Retinal pigment epithelial cell (primary cell): ENCODE results near the gene BICDL1.

Experiments used
- DNase-seq: peaks from one replicate; pipeline ENCODE4 v3.0.0-alpha.2; 2010; ENCODE audit warnings: low read depth
- H3K4me3 ChIP-seq: 2 replicates; pipeline ENCODE4 v1.5.1; 2011; ENCODE audit warnings: mild to moderate bottlenecking, low read length, control low read depth, moderate library complexity
- TF ChIP-seq, protein P1 (sequence below): conservative IDR thresholded peaks from 2 replicates; pipeline ENCODE4 v1.5.1; 2011; ENCODE audit warnings: low read depth, low read length, control low read depth, inconsistent platforms

BICDL1 gene

DNA sequence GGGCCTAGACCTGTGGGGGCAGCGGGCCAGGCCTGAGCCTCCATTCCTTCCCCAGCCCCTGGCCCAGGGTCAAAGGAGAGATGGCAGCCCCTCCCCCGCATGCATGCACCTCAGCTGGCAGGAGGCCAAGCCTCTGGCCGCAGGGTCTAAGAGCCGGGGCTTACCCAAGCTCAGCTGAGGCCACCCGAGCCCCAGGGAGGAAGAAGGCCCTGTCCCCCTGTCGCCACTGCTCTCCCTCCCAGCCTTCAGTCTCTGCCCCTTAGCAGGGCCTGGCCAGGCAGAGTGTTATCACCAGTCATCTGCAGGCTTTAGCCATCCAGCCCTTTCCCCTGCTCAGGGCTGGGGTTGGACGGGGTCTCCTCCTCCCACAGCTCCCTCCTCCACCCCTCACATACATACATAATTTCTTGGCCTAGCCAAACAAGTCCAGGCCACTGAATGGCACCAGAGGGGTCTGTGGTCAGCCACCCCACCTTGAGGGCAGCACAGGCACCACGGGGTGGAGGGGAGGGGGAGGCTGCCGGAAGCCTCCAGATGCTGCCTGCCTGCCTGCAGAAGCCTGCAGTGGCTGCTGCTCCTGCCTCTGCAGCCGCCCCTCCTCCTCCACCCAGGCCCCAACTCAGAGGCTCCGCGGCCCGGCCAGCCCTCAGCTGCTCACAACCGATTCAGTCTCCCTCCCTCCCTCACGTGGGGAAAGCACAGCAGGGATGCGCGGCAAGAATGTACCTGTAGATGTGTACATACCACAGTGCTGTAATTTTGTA is 104.7 kb downstream of the BICDL1 start:
- H3K4me3 ChIP-seq, result no peak overlapping the region
- TF ChIP-seq, protein P1, sequence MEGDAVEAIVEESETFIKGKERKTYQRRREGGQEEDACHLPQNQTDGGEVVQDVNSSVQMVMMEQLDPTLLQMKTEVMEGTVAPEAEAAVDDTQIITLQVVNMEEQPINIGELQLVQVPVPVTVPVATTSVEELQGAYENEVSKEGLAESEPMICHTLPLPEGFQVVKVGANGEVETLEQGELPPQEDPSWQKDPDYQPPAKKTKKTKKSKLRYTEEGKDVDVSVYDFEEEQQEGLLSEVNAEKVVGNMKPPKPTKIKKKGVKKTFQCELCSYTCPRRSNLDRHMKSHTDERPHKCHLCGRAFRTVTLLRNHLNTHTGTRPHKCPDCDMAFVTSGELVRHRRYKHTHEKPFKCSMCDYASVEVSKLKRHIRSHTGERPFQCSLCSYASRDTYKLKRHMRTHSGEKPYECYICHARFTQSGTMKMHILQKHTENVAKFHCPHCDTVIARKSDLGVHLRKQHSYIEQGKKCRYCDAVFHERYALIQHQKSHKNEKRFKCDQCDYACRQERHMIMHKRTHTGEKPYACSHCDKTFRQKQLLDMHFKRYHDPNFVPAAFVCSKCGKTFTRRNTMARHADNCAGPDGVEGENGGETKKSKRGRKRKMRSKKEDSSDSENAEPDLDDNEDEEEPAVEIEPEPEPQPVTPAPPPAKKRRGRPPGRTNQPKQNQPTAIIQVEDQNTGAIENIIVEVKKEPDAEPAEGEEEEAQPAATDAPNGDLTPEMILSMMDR, result no peak
- no peak for DNase-seq

DNA sequence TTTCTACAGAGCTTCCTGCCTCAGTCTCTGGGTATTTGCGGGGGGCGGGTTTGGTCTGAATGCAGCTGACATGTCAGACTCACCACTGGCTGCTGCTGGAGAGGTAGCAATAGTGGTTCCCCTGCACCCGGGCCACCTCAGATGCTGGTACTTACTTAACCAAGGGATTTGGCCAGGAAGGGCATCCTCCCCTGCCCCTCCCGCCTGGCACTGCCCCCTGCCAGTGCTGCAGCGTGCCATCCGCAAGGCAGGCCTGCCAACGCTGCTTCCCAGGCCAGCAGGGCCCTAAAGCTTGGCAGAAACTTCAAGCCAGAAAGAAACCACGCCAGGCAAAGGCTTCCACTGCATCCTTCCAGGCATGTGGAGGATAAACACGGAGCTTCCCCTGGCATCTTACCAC is 105.4 kb downstream of the BICDL1 start:
- no peak overlapping the region for H3K4me3 ChIP-seq
- no peak for DNase-seq
- TF ChIP-seq, protein P1, result no peak

DNA sequence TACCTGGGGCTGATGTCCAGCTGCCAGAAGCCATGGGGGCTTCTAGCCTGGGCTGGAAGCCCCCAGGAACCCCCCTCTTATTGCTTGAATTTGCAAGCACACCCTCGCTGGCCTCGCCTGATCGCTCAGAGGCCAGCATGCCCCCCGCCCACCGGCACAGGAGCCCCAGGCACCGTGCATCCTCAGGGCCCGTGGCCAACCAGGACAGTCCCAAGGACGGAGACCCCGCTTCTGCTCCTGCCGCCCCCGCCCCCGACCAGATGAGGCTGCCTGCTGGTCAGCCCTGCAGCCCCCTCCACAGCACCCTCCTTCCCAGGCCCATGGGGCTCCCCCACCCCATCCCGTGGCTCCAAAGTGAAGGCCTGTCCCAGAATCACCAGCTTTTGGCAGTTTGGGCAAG is 106.3 kb downstream of the BICDL1 start:
- no peak overlapping the region for H3K4me3 ChIP-seq
- TF ChIP-seq, protein P1, result no peak
- no peak for DNase-seq

DNA sequence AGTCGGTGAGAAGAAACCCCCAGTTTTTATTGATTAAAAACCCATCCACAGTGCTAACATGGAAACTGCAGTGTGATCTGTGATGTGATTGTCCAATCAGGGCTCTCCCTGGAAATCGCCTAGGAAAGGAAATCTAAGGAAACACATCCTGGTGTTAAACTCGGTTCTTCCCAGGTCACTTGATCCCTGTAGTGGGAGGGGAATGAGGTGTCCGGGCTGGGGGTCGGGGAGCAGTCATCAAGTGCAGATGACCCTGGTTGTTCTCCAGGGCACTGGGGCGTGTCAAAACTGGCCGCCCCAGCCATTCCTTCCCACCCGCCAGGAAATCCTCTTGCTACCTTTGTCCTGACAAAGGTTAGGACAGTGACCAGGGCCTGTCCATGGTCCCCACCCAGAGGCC is 106.7 kb downstream of the BICDL1 start:
- TF ChIP-seq, protein P1, result no peak
- H3K4me3 ChIP-seq, result no peak overlapping the region
- DNase-seq, result no peak

DNA sequence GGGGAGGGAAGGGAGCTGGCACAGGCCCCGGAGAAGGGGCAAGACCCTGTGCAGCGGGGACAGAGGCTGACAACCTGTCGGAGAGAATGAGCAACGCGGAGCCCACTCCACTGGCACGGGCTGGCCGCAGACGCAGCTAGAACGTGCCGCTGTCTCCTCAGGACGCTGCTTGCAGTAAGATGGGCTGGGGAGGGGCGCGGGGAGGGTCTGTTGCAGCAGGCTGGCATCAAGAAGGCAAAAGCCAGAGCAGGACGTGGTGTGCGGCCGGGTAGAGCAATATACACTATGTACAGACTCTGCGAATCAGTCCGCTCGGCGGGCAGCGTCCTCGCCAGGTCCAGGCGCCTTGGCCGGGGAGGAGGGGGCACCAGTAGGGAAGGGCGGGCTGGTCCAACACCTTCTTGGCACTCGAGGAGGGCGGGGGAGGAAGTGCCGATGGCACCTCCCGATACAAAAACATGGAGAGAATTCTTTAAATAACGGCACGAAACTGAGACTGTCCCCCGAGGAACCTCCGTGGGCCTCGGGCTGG is 107.7 kb downstream of the BICDL1 start:
- no peak overlapping the region for H3K4me3 ChIP-seq
- no peak for DNase-seq
- TF ChIP-seq, protein P1, result no peak

DNA sequence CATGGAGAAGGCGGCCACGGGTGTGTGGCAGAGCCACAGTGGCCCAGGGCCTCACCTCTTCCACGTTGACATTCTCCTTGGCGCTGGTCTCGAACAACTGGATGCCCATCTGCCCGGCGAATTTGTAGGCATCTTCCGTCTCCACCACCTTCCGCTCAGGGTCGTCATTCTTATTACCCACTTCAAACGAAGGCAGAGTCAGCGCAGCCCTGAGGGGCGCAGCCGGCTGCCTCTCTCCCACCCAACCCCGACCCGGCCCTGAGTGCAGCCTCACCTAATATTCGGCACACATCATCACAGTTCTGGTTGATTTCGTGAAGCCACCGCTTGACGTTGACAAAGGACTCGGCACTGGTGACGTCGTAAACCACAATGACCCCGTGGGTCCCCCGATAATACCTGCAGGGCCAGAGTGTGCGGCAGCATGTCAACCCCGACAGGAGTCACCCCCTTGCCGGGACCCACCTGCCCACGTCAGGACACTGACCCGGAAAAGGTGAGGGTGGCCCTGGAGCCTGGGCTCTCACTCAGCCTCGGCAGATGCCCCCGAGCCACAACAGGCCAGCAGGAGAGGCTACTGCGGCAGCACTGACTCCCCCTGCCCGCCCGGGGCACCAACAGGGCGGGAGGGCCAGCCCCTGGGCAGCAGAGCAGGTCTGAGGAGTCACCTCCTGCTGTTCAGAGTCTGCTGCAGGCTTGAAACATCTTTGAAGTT is 109.9 kb downstream of the BICDL1 start:
- no peak for DNase-seq
- H3K4me3 ChIP-seq, result no peak overlapping the region
- TF ChIP-seq, protein P1, result no peak
